ENCODE measurements around the gene ROPN1B. TPM values are rescaled to one million over a fixed set of nuclear protein-coding genes. Genes with fewer than 3 reads are reported as not detected.

The ROPN1B gene
- total RNA-seq, 1 donor from 2014 or later = not detected

DNA sequence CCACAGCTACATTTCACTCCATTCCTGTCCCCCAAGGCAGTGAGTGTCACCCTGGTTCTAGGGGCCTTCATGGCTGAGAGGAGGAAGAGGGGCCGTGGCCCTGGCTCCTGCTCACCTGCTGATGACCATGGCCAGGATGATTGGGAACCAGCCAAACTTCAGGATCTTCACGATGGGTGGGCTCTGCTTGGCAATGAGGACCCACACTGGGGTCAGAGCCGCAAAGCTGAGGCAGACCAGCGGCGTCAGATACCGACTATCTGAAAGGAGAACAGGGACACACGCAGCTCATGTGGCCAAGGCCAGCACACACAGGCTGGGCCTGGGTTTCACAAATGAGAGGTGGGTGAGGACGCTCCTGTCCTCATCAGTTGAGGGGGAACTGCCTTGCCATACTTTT is 47.6 kb downstream of the ROPN1B start:
- peaks cover 2% of the 10 kb centered on the region for H3K4me1 Mint-ChIP-seq (ENCODE audit: low read depth)
- H3K4me3 Mint-ChIP-seq (ENCODE audit: low read depth) = no peak overlapping the region
- DNase-seq (ENCODE audit: low spot score, unreplicated experiment) = no peak
- H3K27ac Mint-ChIP-seq = no peak overlapping the region
- H3K9me3 Mint-ChIP-seq (ENCODE audit: low read depth) = no peaks in the 10 kb centered on the region
- peaks cover 15% of the 10 kb centered on the region for H3K36me3 Mint-ChIP-seq (ENCODE audit: insufficient read depth)
- TF ChIP-seq, protein P1, sequence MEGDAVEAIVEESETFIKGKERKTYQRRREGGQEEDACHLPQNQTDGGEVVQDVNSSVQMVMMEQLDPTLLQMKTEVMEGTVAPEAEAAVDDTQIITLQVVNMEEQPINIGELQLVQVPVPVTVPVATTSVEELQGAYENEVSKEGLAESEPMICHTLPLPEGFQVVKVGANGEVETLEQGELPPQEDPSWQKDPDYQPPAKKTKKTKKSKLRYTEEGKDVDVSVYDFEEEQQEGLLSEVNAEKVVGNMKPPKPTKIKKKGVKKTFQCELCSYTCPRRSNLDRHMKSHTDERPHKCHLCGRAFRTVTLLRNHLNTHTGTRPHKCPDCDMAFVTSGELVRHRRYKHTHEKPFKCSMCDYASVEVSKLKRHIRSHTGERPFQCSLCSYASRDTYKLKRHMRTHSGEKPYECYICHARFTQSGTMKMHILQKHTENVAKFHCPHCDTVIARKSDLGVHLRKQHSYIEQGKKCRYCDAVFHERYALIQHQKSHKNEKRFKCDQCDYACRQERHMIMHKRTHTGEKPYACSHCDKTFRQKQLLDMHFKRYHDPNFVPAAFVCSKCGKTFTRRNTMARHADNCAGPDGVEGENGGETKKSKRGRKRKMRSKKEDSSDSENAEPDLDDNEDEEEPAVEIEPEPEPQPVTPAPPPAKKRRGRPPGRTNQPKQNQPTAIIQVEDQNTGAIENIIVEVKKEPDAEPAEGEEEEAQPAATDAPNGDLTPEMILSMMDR (IDR thresholded peaks at IDR 0.05; ENCODE audit: unreplicated experiment) = no peak
- H3K27me3 Mint-ChIP-seq = no peaks in the 10 kb centered on the region

DNA sequence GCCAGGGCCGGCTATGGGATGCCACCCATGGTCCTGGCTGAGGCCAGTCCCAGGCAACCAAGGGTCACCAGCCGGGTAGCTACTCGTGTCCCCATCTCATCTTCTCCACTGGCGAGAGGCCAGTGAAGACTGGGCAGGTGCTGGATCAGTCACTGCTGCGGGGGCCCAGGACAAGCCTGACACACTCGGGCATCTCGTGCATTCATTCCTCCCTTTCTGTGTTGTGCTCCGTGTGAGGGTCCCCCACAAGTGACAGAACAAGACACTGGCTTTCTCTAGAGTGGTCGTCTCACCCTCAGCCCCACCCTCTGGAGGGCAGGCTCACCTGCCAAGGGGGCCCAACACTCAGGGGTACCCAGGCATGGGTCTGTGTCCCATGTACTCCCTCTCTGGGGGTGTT is 48.4 kb downstream of the ROPN1B start:
- Mint-ChIP-seq H3K9me3 (ENCODE audit: low read depth) (no peaks in the 10 kb centered on the region), H3K36me3 (ENCODE audit: insufficient read depth) (peaks cover 10% of the 10 kb centered on the region), H3K27ac (no peak overlapping the region), H3K4me3 (ENCODE audit: low read depth) (no peak overlapping the region), H3K27me3 (no peaks in the 10 kb centered on the region), H3K4me1 (ENCODE audit: low read depth) (peaks cover 2% of the 10 kb centered on the region)
- no peak for DNase-seq (ENCODE audit: low spot score, unreplicated experiment)
- TF ChIP-seq, protein P1 (IDR thresholded peaks at IDR 0.05; ENCODE audit: unreplicated experiment) = no peak

DNA sequence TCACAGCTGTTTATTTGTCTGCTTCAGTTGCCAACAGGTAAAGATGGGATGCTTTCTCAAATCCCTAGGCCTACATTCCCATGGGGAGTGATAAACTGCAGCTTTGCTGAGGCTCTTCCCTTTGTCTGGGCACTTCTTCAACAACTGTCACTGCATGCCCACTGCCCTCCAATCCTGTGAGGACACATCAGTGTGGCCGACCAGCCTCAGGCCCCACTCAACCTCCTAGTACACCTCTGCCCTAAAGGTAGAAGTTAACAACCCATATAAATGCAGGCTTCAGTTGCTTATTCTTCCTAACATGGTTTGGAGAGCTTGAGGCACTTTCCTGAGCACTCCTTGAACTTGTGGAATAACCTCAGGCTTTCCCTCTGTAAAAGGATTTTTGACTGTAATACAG is 49.6 kb downstream of the ROPN1B start:
- peaks cover 8% of the 10 kb centered on the region for H3K36me3 Mint-ChIP-seq (ENCODE audit: insufficient read depth)
- H3K27me3 Mint-ChIP-seq = no peaks in the 10 kb centered on the region

DNA sequence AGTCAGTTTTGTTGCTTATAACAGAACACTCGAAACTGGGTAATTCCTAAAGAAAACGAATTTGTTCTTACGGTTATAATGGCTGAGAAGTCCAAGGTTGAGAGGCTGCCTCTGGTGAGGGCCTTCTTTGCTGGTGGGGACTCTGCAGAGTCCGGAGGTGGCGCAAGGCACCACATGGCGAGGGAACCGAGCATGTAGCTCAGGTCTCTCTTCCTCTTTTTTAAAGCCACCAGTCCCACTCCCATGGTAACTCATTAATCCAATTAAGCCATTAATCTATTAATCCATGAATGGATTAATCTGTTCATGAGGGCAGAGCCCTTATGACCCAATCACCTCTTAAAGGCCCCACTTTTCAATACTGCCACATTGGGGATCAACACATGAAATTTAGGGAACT is 50.0 kb downstream of the ROPN1B start:
- TF ChIP-seq, protein P1 (IDR thresholded peaks at IDR 0.05; ENCODE audit: unreplicated experiment) = no peak
- H3K4me1 Mint-ChIP-seq (ENCODE audit: low read depth) = peaks cover 2% of the 10 kb centered on the region
- DNase-seq (ENCODE audit: low spot score, unreplicated experiment) = no peak
- no peaks in the 10 kb centered on the region for H3K9me3 Mint-ChIP-seq (ENCODE audit: low read depth)
- peaks cover 7% of the 10 kb centered on the region for H3K36me3 Mint-ChIP-seq (ENCODE audit: insufficient read depth)
- H3K4me3 Mint-ChIP-seq (ENCODE audit: low read depth) = no peak overlapping the region
- no peaks in the 10 kb centered on the region for H3K27me3 Mint-ChIP-seq
- no peak overlapping the region for H3K27ac Mint-ChIP-seq

More for the DNA sequence above, 49.6 kb downstream of the ROPN1B start:
- Mint-ChIP-seq H3K4me1 (ENCODE audit: low read depth) (peaks cover 2% of the 10 kb centered on the region), H3K27ac (no peak overlapping the region), H3K4me3 (ENCODE audit: low read depth) (no peak overlapping the region), H3K9me3 (ENCODE audit: low read depth) (no peaks in the 10 kb centered on the region)
- TF ChIP-seq, protein P1 (IDR thresholded peaks at IDR 0.05; ENCODE audit: unreplicated experiment) = no peak
- DNase-seq (ENCODE audit: low spot score, unreplicated experiment) = no peak

DNA sequence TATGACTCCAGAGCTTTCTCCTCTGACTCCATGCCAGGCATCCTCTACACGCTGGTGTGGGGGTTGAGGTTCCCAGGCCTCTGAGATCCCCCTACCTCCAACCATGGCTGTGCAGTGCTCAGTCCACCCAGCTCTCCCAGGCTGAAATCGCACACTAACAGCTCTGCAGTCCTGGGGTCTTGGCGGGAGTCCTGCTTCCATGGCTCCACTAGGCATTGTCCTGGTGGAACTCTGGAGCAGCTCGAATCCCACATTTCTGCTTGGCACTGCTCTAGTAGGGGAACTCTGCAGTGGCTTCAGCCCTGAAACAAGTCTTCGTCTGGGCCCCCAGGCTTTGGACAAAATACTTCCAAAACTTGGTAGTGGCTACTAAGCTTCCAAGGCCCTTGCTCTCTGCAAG is 50.7 kb downstream of the ROPN1B start:
- Mint-ChIP-seq H3K27me3 (no peaks in the 10 kb centered on the region), H3K9me3 (ENCODE audit: low read depth) (no peaks in the 10 kb centered on the region), H3K4me1 (ENCODE audit: low read depth) (peaks cover 2% of the 10 kb centered on the region), H3K27ac (no peak overlapping the region), H3K4me3 (ENCODE audit: low read depth) (no peak overlapping the region), H3K36me3 (ENCODE audit: insufficient read depth) (peaks cover 8% of the 10 kb centered on the region)
- TF ChIP-seq, protein P1 (IDR thresholded peaks at IDR 0.05; ENCODE audit: unreplicated experiment) = no peak
- DNase-seq (ENCODE audit: low spot score, unreplicated experiment) = no peak
